Measurements from ENCODE around the gene RBM26. TPM values are rescaled to one million over a fixed set of nuclear protein-coding genes. Genes with fewer than 3 reads are reported as not detected.

The RBM26 gene
- total RNA-seq, 4 donors from 2014 or later, result 23.4 to 78.5 (median 34.2) TPM

DNA sequence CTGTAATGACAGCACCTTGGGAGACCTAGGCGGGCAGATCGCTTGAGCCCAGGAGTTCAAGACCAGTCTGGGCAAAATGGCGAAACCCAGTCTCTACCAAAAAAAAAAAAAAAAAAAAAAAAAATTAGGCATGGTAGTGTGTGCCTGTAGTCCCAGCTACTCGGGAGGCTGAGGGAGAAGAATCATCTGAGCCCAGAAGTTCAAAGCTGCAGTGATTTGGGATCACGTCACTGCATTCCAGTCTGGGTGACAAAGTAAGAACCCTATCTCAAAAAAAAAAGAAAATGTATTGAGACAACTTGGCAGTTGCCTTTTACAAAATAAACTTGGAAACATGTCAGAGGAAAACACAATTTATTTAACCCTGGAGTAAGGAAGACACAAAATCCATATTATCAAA is 26.8 kb downstream of the RBM26 start:
- H3K4me1 ChIP-seq, result no peaks in the 10 kb centered on the region
- no peak for TF ChIP-seq POLR2AphosphoS5 (IDR thresholded peaks at IDR 0.05)
- TF ChIP-seq, protein P1, sequence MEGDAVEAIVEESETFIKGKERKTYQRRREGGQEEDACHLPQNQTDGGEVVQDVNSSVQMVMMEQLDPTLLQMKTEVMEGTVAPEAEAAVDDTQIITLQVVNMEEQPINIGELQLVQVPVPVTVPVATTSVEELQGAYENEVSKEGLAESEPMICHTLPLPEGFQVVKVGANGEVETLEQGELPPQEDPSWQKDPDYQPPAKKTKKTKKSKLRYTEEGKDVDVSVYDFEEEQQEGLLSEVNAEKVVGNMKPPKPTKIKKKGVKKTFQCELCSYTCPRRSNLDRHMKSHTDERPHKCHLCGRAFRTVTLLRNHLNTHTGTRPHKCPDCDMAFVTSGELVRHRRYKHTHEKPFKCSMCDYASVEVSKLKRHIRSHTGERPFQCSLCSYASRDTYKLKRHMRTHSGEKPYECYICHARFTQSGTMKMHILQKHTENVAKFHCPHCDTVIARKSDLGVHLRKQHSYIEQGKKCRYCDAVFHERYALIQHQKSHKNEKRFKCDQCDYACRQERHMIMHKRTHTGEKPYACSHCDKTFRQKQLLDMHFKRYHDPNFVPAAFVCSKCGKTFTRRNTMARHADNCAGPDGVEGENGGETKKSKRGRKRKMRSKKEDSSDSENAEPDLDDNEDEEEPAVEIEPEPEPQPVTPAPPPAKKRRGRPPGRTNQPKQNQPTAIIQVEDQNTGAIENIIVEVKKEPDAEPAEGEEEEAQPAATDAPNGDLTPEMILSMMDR (IDR thresholded peaks at IDR 0.05), result no peak
- TF ChIP-seq EP300 (IDR thresholded peaks at IDR 0.05), result no peak
- no peak for DNase-seq (ENCODE audit: low spot score in 2 of 2)
- WGBS, result 84% methylated on average over 5 of the region's 5 CpGs
- no peaks in the 10 kb centered on the region for H3K27me3 ChIP-seq
- H3K27ac ChIP-seq, result no peak overlapping the region
- H3K36me3 ChIP-seq, result peaks cover 38% of the 10 kb centered on the region
- no peak overlapping the region for H3K4me3 ChIP-seq
- no peaks in the 10 kb centered on the region for H3K9me3 ChIP-seq

GRCh38 chr13:79376843-79377242 is 29.2 kb downstream of the RBM26 start:
- Histone ChIP-seq H3K36me3 (peaks cover 45% of the 10 kb centered on the region), H3K4me1 (no peaks in the 10 kb centered on the region), H3K27me3 (no peaks in the 10 kb centered on the region), H3K9me3 (no peaks in the 10 kb centered on the region), H3K4me3 (no peak overlapping the region), H3K27ac (no peak overlapping the region)
- 88% methylated on average over 3 of the region's 3 CpGs for WGBS
- no peak for DNase-seq (ENCODE audit: low spot score in 2 of 2)
- TF ChIP-seq POLR2AphosphoS5 (IDR thresholded peaks at IDR 0.05) (no peak), EP300 (IDR thresholded peaks at IDR 0.05) (no peak), POLR2A (IDR thresholded peaks at IDR 0.05) (no peak)
- TF ChIP-seq, protein P1 (IDR thresholded peaks at IDR 0.05), result no peak

- H3K36me3 ChIP-seq, result peaks cover 66% of the 10 kb centered on the region
- H3K4me3 ChIP-seq, result no peak overlapping the region
- no peak overlapping the region for H3K27ac ChIP-seq
- no peaks in the 10 kb centered on the region for H3K27me3 ChIP-seq
- DNase-seq (ENCODE audit: low spot score in 2 of 2), result no peak
- H3K4me1 ChIP-seq, result no peaks in the 10 kb centered on the region
- WGBS, result 85% methylated on average over 6 of the region's 6 CpGs
- no peak for TF ChIP-seq EP300 (IDR thresholded peaks at IDR 0.05)
- TF ChIP-seq, protein P1 (IDR thresholded peaks at IDR 0.05), result no peak
- no peaks in the 10 kb centered on the region for H3K9me3 ChIP-seq
Measured at GRCh38 chr13:79374578-79374977, 31.5 kb downstream of the RBM26 start.

DNA sequence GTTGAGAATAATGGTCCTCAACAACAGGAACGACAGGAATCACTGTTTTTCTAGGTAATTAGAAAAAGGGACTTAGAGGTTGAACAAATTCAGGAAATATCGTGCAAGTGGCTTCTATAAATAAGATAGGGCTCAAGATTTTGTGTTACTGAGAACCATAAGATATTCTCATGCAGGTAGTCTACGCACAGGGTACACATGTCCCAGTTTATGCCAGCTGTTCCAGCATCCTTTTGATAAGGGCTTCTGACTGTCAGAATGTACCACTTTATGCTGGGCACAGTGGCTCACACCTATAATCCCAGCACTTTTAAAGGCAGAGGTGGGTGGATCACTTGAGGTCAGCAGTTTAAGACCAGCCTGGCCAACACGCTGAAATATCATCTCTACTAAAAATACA is 32.1 kb downstream of the RBM26 start:
- TF ChIP-seq EP300 (IDR thresholded peaks at IDR 0.05), result no peak
- TF ChIP-seq, protein P1 (IDR thresholded peaks at IDR 0.05), result no peak
- TF ChIP-seq POLR2AphosphoS5 (IDR thresholded peaks at IDR 0.05), result no peak
- TF ChIP-seq POLR2A (IDR thresholded peaks at IDR 0.05), result no peak
- H3K27me3 ChIP-seq, result no peaks in the 10 kb centered on the region
- no peaks in the 10 kb centered on the region for H3K4me1 ChIP-seq
- H3K36me3 ChIP-seq, result peaks cover 69% of the 10 kb centered on the region
- H3K4me3 ChIP-seq, result no peak overlapping the region
- no peak overlapping the region for H3K27ac ChIP-seq
- H3K9me3 ChIP-seq, result no peaks in the 10 kb centered on the region
- no peak for DNase-seq (ENCODE audit: low spot score in 2 of 2)
- WGBS, result 91% methylated on average over 4 of the region's 4 CpGs

DNA sequence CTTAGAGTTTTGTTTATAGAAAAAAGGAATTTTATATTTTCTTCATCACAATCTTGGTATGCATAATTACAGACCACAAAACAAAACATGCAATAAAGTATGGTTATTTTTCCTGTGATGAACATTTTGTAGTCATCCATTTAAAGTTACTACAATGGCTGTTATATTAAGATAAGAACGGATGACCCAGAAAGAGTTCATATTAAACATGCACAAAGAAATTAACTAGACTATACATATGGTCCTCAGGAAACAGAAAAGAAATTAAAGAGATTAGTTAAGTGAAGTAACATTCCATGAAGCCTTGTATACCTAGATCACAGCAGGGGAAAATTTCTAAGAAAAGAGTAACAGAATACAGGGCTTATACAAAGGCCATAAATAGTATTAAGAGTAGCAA is 36.8 kb downstream of the RBM26 start:
- Histone ChIP-seq H3K36me3 (peaks cover 75% of the 10 kb centered on the region), H3K27ac (no peak overlapping the region), H3K4me1 (no peaks in the 10 kb centered on the region), H3K4me3 (no peak overlapping the region), H3K9me3 (no peaks in the 10 kb centered on the region), H3K27me3 (no peaks in the 10 kb centered on the region)
- DNase-seq (ENCODE audit: low spot score in 2 of 2), result no peak
- TF ChIP-seq POLR2AphosphoS5 (IDR thresholded peaks at IDR 0.05), result no peak
- no peak for TF ChIP-seq POLR2A (IDR thresholded peaks at IDR 0.05)
- no peak for TF ChIP-seq EP300 (IDR thresholded peaks at IDR 0.05)
- TF ChIP-seq, protein P1 (IDR thresholded peaks at IDR 0.05), result no peak
- WGBS, result 87% methylated on average over 1 of the region's 1 CpG
